SK-N-SH (cell line): ENCODE data around the gene SELENOM. TPM values are rescaled to one million over a fixed set of nuclear protein-coding genes. Genes with fewer than 3 reads are reported as not detected.
"Not testable (repeated sequence)": the region's sequence is repeated elsewhere in the genome, so short reads cannot be mapped to it uniquely, and the experiment has no call there.

Experiments
- CTCF ChIA-PET: fragments of 300-600, 350-600 bp; formaldehyde crosslinking; extraction: SDS; loops from one replicate; lab custom pipeline; 2021; lab: Yijun Ruan, JAX
- POLR2A ChIA-PET: fragments of 350-600 bp; sonication (Branson Sonifier 250); formaldehyde crosslinking; extraction: SDS; loops from one replicate; lab custom pipeline; 2020; ENCODE audit warnings: antibody characterized with exemption, inconsistent platforms; lab: Yijun Ruan, JAX
- DNase-seq: peaks from one replicate; pipeline ENCODE4 v3.0.0; 2012
- H2AFZ ChIP-seq: fragments of 200-600 bp; sonication (generic); 2 replicates; pipeline ENCODE4 v1.8.1; 2016; ENCODE audit warnings: antibody characterized with exemption, mild to moderate bottlenecking, low read depth
- H3F3A ChIP-seq: fragments of 200-600 bp; sonication (generic); replicated peaks from 2 replicates; pipeline ENCODE3; 2016; ENCODE audit warnings: antibody characterized with exemption, mild to moderate bottlenecking; ENCODE audit not compliant: insufficient read depth
- H3K27ac ChIP-seq, 2 experiments: fragments of 200-500 bp in 1 of 2; fragments of 200-600 bp in 1 of 2; sonication (Bioruptor generic) in 1 of 2; sonication (generic), shearing (Covaris generic) in 1 of 2; 2 replicates each; pipeline versions ENCODE4 v1.5.1 to v1.6.1; 2014 to 2016; ENCODE audit warnings: low read depth in 2 of 2, inconsistent platforms in 1 of 2, low read length in 1 of 2, mild to moderate bottlenecking in 1 of 2, mixed read lengths in 1 of 2
- H3K27me3 ChIP-seq: fragments of 200-600 bp; sonication (generic), shearing (Covaris generic); 2 replicates; pipeline ENCODE4 v1.6.1; 2016; ENCODE audit warnings: mixed run types; ENCODE audit not compliant: insufficient read depth
- H3K36me3 ChIP-seq, 2 experiments: fragments of 200-500 bp in 1 of 2; fragments of 200-600 bp in 1 of 2; sonication (Bioruptor generic) in 1 of 2; sonication (generic) in 1 of 2; replicated peaks in 1 of 2; 2 replicates each; pipeline versions ENCODE3 to v1.5.1; 2014 to 2016; ENCODE audit warnings: low read length in 1 of 2, mild to moderate bottlenecking in 1 of 2; ENCODE audit not compliant: insufficient read depth in 2 of 2, control insufficient read depth in 1 of 2
- H3K4me1 ChIP-seq, 2 experiments: fragments of 200-500 bp in 1 of 2; fragments of 200-600 bp in 1 of 2; sonication (Bioruptor generic) in 1 of 2; sonication (generic), shearing (Covaris generic) in 1 of 2; 2 replicates each; pipeline versions ENCODE4 v1.5.1 to v1.6.1; 2014 to 2016; ENCODE audit warnings: low read depth in 1 of 2, low read length in 1 of 2, mixed run types in 1 of 2; ENCODE audit not compliant: insufficient read depth in 2 of 2, control insufficient read depth in 1 of 2
- H3K4me2 ChIP-seq: fragments of 200-600 bp; sonication (generic), shearing (Covaris generic); 2 replicates; pipeline ENCODE4 v1.6.1; 2017; ENCODE audit warnings: mixed run types
- H3K4me3 ChIP-seq, 2 experiments: fragments of 200-500 bp in 1 of 2; fragments of 200-600 bp in 1 of 2; sonication (Bioruptor generic) in 1 of 2; sonication (generic), shearing (Covaris generic) in 1 of 2; 2 replicates each; pipeline versions ENCODE4 v1.5.1 to v1.8.1; 2014 to 2016; ENCODE audit warnings: low read depth in 2 of 2, inconsistent platforms in 1 of 2, low read length in 1 of 2, mild to moderate bottlenecking in 1 of 2, mixed read lengths in 1 of 2, moderate library complexity in 1 of 2
- H3K79me2 ChIP-seq: fragments of 200-600 bp; sonication (generic); 2 replicates; pipeline ENCODE4 v1.8.1; 2017; ENCODE audit warnings: mild to moderate bottlenecking; ENCODE audit not compliant: insufficient read depth
- H3K9ac ChIP-seq: fragments of 200-600 bp; sonication (generic); 2 replicates; pipeline ENCODE4 v1.6.1; 2017; ENCODE audit warnings: mixed run types
- H3K9me2 ChIP-seq: fragments of 200-600 bp; sonication (generic); 2 replicates; pipeline ENCODE4 v1.6.1; 2017; ENCODE audit warnings: mixed run types
- H3K9me3 ChIP-seq: fragments of 200-600 bp; sonication (generic); 2 replicates; pipeline ENCODE4 v1.6.1; 2017; ENCODE audit warnings: mixed run types, mild to moderate bottlenecking, moderate library complexity
- H4K20me1 ChIP-seq: fragments of 200-600 bp; sonication (generic); 2 replicates; pipeline ENCODE4 v1.6.1; 2017; ENCODE audit warnings: mild to moderate bottlenecking, mixed run types; ENCODE audit not compliant: insufficient read depth
- ELF1 ChIP-seq: IDR thresholded peaks from 2 replicates; pipeline ENCODE4 v1.4.0; 2012
- EP300 ChIP-seq, 2 experiments: IDR thresholded peaks; 2 replicates each; pipeline versions ENCODE4 v1.4.0 to v1.6.1; 2012; ENCODE audit warnings: borderline replicate concordance in 1 of 2, low read depth in 1 of 2, low read length in 1 of 2
- EZH2phosphoT487 ChIP-seq: fragments of 200-600 bp; sonication (generic); IDR thresholded peaks from 2 replicates; pipeline ENCODE4 v1.6.1; 2017; ENCODE audit warnings: low read depth, mixed run types, mild to moderate bottlenecking, antibody characterized with exemption, moderate library complexity, borderline replicate concordance
- FOSL2 ChIP-seq: IDR thresholded peaks from 2 replicates; pipeline ENCODE4 v1.4.0; 2012; ENCODE audit warnings: low read depth, mild to moderate bottlenecking, moderate library complexity, borderline replicate concordance
- GABPA ChIP-seq: IDR thresholded peaks from 2 replicates; pipeline ENCODE4 v1.4.0; 2012; ENCODE audit warnings: low read depth, mild to moderate bottlenecking
- GATA2 ChIP-seq: sonication (generic); formaldehyde crosslinking; IDR thresholded peaks from 2 replicates; pipeline ENCODE4 v1.5.0; 2020; ENCODE audit warnings: mild to moderate bottlenecking, missing genetic modification reagents
- MEF2A ChIP-seq: IDR thresholded peaks from 2 replicates; pipeline ENCODE4 v1.4.0; 2012; ENCODE audit warnings: low read depth, borderline replicate concordance
- MXI1 ChIP-seq: IDR thresholded peaks from 2 replicates; pipeline ENCODE4 v1.6.1; 2012; ENCODE audit warnings: mild to moderate bottlenecking, low read depth, low read length, improper control_type of control experiment
- POLR2AphosphoS5 ChIP-seq: IDR thresholded peaks from 2 replicates; pipeline ENCODE4 v1.6.1; 2012; ENCODE audit warnings: low read depth, low read length
- RAD21 ChIP-seq: IDR thresholded peaks from 2 replicates; pipeline ENCODE4 v1.6.1; 2012; ENCODE audit warnings: mild to moderate bottlenecking, low read length
- RCOR1 ChIP-seq: fragments of 150-350 bp; IDR thresholded peaks from 2 replicates; pipeline ENCODE4 v1.6.1; 2017; ENCODE audit warnings: antibody characterized with exemption, low read length
- RXRA ChIP-seq: IDR thresholded peaks from 2 replicates; pipeline ENCODE4 v1.4.0; 2012; ENCODE audit warnings: low read depth, mild to moderate bottlenecking, borderline replicate concordance
- SIN3A ChIP-seq: IDR thresholded peaks from 2 replicates; pipeline ENCODE4 v1.6.1; 2012; ENCODE audit warnings: low read depth, mild to moderate bottlenecking, low read length, moderate library complexity, borderline replicate concordance
- SMC3 ChIP-seq: IDR thresholded peaks from 2 replicates; pipeline ENCODE4 v1.6.1; 2012; ENCODE audit warnings: low read depth, low read length, improper control_type of control experiment
- TEAD4 ChIP-seq: IDR thresholded peaks from 2 replicates; pipeline ENCODE4 v1.4.0; 2012; ENCODE audit warnings: mild to moderate bottlenecking, borderline replicate concordance; ENCODE audit not compliant: insufficient read depth
- USF2 ChIP-seq: fragments of 150-350 bp; IDR thresholded peaks from 2 replicates; pipeline ENCODE4 v1.6.1; 2017; ENCODE audit warnings: antibody characterized with exemption, low read length, low read depth, borderline replicate concordance
- YY1 ChIP-seq: IDR thresholded peaks from 2 replicates; pipeline ENCODE4 v1.4.0; 2012; ENCODE audit warnings: low read depth, mild to moderate bottlenecking
- whole genome bisulfite sequencing: methylation state at CpG from one replicate; pipeline ENCODE4 v1.1.6; 2017; ENCODE audit warnings: low lambda C conversion rate; 5-methylcytosine and 5-hydroxymethylcytosine counted together
- polyA plus RNA-seq, 3 experiments: library from polyadenylated mRNA; depleted of rRNA; stranded (reverse); fragments of >200 nt; gene quantifications; 2 replicates each; pipeline ENCODE4 v1.2.3, GENCODE V29; 2012
- TF ChIP-seq, protein P1 (sequence below): IDR thresholded peaks from 2 replicates; pipeline ENCODE4; 2012
- TF ChIP-seq, protein P2 (sequence below): IDR thresholded peaks from 2 replicates; pipeline ENCODE4 v1.4.0; 2012; ENCODE audit warnings: low read depth, borderline replicate concordance

SELENOM gene
- polyA plus RNA-seq, 1 of the 3 experiments (the other 2 are of a cell fraction) = 117 TPM

DNA sequence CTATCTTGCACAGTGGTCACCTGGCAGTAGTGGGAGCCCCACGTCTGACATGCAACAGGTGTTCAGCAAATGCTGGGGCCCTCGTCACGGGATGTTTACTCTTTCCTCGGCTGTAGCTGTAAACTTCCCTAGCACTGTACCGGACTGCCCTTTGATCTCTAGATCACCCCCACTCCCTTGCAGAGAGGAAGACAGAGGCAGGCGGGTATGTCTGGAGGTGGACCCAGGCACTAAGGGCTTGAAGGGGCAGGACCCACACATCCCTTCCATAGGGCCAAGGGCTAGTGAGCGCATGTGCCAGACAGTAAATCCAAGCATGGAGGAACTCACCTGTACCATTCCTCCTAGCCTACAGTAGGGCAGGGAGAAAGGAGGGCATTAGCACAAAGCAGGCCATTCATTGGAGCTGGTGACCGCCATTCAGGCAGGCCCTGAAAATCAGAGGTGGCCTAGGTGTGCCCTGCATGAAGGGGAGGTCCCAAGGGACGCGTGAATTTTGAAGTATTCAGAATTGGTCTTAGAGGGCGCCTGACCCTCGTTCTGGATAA is 28.2 kb downstream of the SELENOM start:
- POLR2A ChIA-PET = no interaction called here
- DNase-seq = peak; percentile 15

DNA sequence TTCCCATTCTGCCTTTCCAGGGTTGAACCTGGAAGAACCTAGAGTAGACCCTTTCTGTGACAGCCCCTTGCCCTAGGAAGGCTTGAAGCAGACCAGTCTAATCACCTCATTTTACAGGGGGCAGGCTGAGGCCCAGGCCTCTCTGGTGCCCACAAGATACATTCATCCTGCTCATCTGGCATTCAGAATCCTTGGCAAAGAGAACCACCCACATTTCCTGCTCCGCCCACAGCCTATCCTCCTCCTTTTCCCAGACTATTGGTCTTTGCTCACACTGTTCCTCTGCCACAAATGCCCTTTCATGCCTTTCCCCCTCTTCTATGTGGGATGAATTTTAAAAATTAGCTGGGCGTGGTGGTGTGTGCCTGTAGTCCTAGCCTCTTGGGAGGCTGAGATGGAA is 29.0 kb downstream of the SELENOM start:
- DNase-seq, H3K27me3 ChIP-seq, H4K20me1 ChIP-seq, H3K9ac ChIP-seq, H3K9me2 ChIP-seq, H3K27ac ChIP-seq, H3K4me3 ChIP-seq, POLR2A ChIA-PET, H3K9me3 ChIP-seq, H3K4me2 ChIP-seq, H3F3A ChIP-seq, H3K36me3 ChIP-seq: not testable (repeated sequence)
- CTCF ChIA-PET = interaction anchor here (1.3 kb wide), 1 partner anchor 12 kb away, joined by 4 read pairs; no protein-coding TSS in a partner anchor
- H3K79me2 ChIP-seq = peaks cover 21% of the 10 kb centered on the region
- peaks cover 12 to 23% of the 10 kb centered on the region in 2 experiments; a peak in 2 of 4 replicates for H3K4me1 ChIP-seq
- 85% methylated on average over 2 of the region's 2 CpGs for WGBS
- H2AFZ ChIP-seq = peak overlapping the region; percentile 65; the same call in 1 of the 2 replicates

More for the DNA sequence above, 28.2 kb downstream of the SELENOM start:
- Histone ChIP-seq H3K79me2 (peaks cover 29% of the 10 kb centered on the region), H3K9ac (no peak overlapping the region), H4K20me1 (no peaks in the 10 kb centered on the region), H3F3A (no peaks in the 10 kb centered on the region), H3K4me3 (no peak overlapping the region), H3K9me3 (no peaks in the 10 kb centered on the region), H3K4me1 (peaks cover 19 to 31% of the 10 kb centered on the region in 2 experiments; a peak in 2 of 4 replicates), H2AFZ (no peak overlapping the region), H3K27ac (no peak overlapping the region), H3K9me2 (no peaks in the 10 kb centered on the region), H3K36me3 (no peaks in the 10 kb centered on the region), H3K27me3 (no peaks in the 10 kb centered on the region), H3K4me2 (no peak overlapping the region)
- CTCF ChIA-PET = interaction anchor here (0.6 to 1.3 kb wide), 2 partner anchors 11 to 103 kb away, joined by 3 to 4 read pairs; no protein-coding TSS in a partner anchor
- TF ChIP-seq GABPA = no peak
- TF ChIP-seq GATA2 (CRISPR knock-in tag) = no peak
- TF ChIP-seq EP300 (IDR thresholded peaks at IDR 0.05; ENCODE audit: borderline replicate concordance in 1 of 2, low read depth in 1 of 2, low read length in 1 of 2) = no peak
- no peak for TF ChIP-seq TEAD4
- TF ChIP-seq, protein P1, sequence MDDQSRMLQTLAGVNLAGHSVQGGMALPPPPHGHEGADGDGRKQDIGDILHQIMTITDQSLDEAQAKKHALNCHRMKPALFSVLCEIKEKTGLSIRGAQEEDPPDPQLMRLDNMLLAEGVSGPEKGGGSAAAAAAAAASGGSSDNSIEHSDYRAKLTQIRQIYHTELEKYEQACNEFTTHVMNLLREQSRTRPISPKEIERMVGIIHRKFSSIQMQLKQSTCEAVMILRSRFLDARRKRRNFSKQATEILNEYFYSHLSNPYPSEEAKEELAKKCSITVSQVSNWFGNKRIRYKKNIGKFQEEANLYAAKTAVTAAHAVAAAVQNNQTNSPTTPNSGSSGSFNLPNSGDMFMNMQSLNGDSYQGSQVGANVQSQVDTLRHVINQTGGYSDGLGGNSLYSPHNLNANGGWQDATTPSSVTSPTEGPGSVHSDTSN = peak; percentile 33
- WGBS = 94% methylated on average over 11 of the region's 12 CpGs

DNA sequence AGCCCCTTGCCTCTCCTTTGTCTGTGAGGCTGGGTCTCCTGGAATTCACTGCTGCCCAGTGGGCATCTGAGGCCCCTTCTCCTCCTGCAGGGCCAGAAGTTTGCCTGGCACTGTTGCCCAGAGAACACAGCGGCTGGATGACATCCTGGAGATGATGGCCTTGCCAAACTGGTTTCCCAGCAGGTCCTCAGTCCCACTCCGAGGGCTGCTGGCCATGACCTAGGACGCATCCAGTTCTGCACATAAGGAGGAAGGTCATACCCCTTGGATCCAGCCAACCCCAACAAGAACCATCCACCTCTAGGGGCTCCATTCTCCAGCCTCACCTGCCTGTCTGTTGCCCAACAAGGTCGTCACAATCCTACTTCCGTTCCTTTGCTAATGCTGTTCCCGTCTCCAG is 29.7 kb downstream of the SELENOM start:
- CTCF ChIA-PET = no interaction called here
- Histone ChIP-seq H3F3A (no peaks in the 10 kb centered on the region), H3K4me2 (no peak overlapping the region), H3K27me3 (no peaks in the 10 kb centered on the region), H4K20me1 (no peaks in the 10 kb centered on the region), H3K9ac (no peak overlapping the region), H3K36me3 (no peaks in the 10 kb centered on the region), H2AFZ (no peak overlapping the region), H3K79me2 (peaks cover 14% of the 10 kb centered on the region), H3K4me3 (no peak overlapping the region), H3K4me1 (peaks cover 5 to 17% of the 10 kb centered on the region in 2 experiments; a peak in 2 of 4 replicates), H3K9me3 (no peaks in the 10 kb centered on the region), H3K9me2 (no peaks in the 10 kb centered on the region), H3K27ac (no peak overlapping the region)
- no peak for DNase-seq
- POLR2A ChIA-PET = no interaction called here
- WGBS = 96% methylated on average over 6 of the region's 6 CpGs
- no peak for TF ChIP-seq TEAD4
- TF ChIP-seq EZH2phosphoT487 = no peak
- TF ChIP-seq MXI1 = no peak
- no peak for TF ChIP-seq ELF1
- no peak for TF ChIP-seq RCOR1
- no peak for TF ChIP-seq SIN3A
- TF ChIP-seq RXRA = no peak
- no peak for TF ChIP-seq USF2
- TF ChIP-seq, protein P2, sequence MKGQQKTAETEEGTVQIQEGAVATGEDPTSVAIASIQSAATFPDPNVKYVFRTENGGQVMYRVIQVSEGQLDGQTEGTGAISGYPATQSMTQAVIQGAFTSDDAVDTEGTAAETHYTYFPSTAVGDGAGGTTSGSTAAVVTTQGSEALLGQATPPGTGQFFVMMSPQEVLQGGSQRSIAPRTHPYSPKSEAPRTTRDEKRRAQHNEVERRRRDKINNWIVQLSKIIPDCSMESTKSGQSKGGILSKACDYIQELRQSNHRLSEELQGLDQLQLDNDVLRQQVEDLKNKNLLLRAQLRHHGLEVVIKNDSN = no peak
- TF ChIP-seq YY1 = no peak
- no peak for TF ChIP-seq POLR2AphosphoS5
- no peak for TF ChIP-seq FOSL2
- TF ChIP-seq RAD21 = no peak
- no peak for TF ChIP-seq MEF2A
- no peak for TF ChIP-seq SMC3
